Endothelial cell of umbilical vein (primary cell): Measurements from ENCODE around the gene SLC9B1. TPM values are rescaled to one million over a fixed set of nuclear protein-coding genes. Genes with fewer than 3 reads are reported as not detected.

Experiments used
- BruUV-seq: library from RNA; stranded (reverse); fragments of 400-500 nt; replicated peaks from 2 replicates; lab custom pipeline; 2021; lab: Mats Ljungman, UMichigan
- CTCF ChIA-PET: fragments of 300-600, 350-600 bp; sonication (Branson Sonifier 250); formaldehyde crosslinking; loops from one replicate; lab custom pipeline; 2021; ENCODE audit warnings: antibody characterized with exemption, inconsistent platforms; lab: Charles Lee
- POLR2A ChIA-PET: fragments of 300-600, 350-600 bp; sonication (Branson Sonifier 250); formaldehyde crosslinking; loops from one replicate; lab custom pipeline; 2021; ENCODE audit warnings: antibody characterized with exemption, inconsistent platforms; lab: Charles Lee
- DNase-seq: peaks from one replicate; pipeline ENCODE4 v3.0.0-alpha.2; 2011; ENCODE audit warnings: low read depth, low spot score
- FAIRE-seq: peaks from 2 replicates; lab custom pipeline; 2011; peaks lifted over from hg19 to GRCh38; lab: Jason Lieb, UNC
- H2AFZ ChIP-seq: 2 replicates; pipeline ENCODE4 v1.6.0; 2012; ENCODE audit warnings: low read depth, low read length, control low read depth, inconsistent platforms
- H3K27ac ChIP-seq: 2 replicates; pipeline ENCODE4 v1.5.1; 2011; ENCODE audit warnings: low read depth, mild to moderate bottlenecking, control low read depth, low read length, moderate library complexity; ENCODE audit not compliant: insufficient read depth
- H3K27me3 ChIP-seq, 2 experiments: 2 replicates each; pipeline versions ENCODE4 v1.6.0 to v1.6.1; 2011; ENCODE audit warnings: low read length in 2 of 2, mixed read lengths in 1 of 2; ENCODE audit not compliant: control insufficient read depth in 2 of 2, insufficient read depth in 2 of 2
- H3K36me3 ChIP-seq, 2 experiments: 2 replicates in 1 of 2; 3 replicates in 1 of 2; pipeline ENCODE4 v1.5.1; 2011; ENCODE audit warnings: low read length in 2 of 2, mild to moderate bottlenecking in 1 of 2, moderate library complexity in 1 of 2; ENCODE audit not compliant: control insufficient read depth in 2 of 2, insufficient read depth in 2 of 2; ENCODE audit errors: extremely low read depth in 1 of 2
- H3K4me1 ChIP-seq: 3 replicates; pipeline ENCODE4 v1.5.1; 2011; ENCODE audit warnings: mild to moderate bottlenecking, low read length; ENCODE audit not compliant: control insufficient read depth, insufficient read depth; ENCODE audit errors: extremely low read depth
- H3K4me2 ChIP-seq: 2 replicates; pipeline ENCODE4 v1.6.1; 2011; ENCODE audit warnings: low read length, control low read depth, mixed read lengths; ENCODE audit not compliant: insufficient read depth
- H3K4me3 ChIP-seq, 3 experiments: fragments of 200-600 bp in 1 of 3; sonication (generic), shearing (Covaris generic) in 1 of 3; replicated peaks in 1 of 3; 2 replicates each; pipeline ENCODE4 v1.5.1; 2011 to 2016; ENCODE audit warnings: control low read depth in 3 of 3, low read length in 3 of 3, mild to moderate bottlenecking in 2 of 3, inconsistent platforms in 1 of 3, low read depth in 1 of 3, moderate library complexity in 1 of 3; ENCODE audit not compliant: insufficient read depth in 1 of 3
- H3K79me2 ChIP-seq: 2 replicates; pipeline ENCODE4 v1.6.0; 2012; ENCODE audit warnings: low read length, inconsistent platforms; ENCODE audit not compliant: control insufficient read depth, insufficient read depth
- H3K9ac ChIP-seq: replicated peaks from 2 replicates; pipeline ENCODE3; 2011; ENCODE audit warnings: low read length, control low read depth; ENCODE audit not compliant: insufficient read depth; ENCODE audit errors: extremely low read depth
- H3K9me1 ChIP-seq: replicated peaks from 3 replicates; pipeline ENCODE4 v1.6.0; 2011; ENCODE audit warnings: mild to moderate bottlenecking, low read length; ENCODE audit not compliant: control insufficient read depth, insufficient read depth; ENCODE audit errors: extremely low read depth
- H3K9me3 ChIP-seq: replicated peaks from 2 replicates; pipeline ENCODE4 v1.5.1; 2012; ENCODE audit warnings: low read length, inconsistent platforms; ENCODE audit not compliant: control insufficient read depth, insufficient read depth
- H4K20me1 ChIP-seq: replicated peaks from 2 replicates; pipeline ENCODE3; 2011; ENCODE audit warnings: mild to moderate bottlenecking, low read length; ENCODE audit not compliant: control insufficient read depth, insufficient read depth; ENCODE audit errors: extremely low read depth
- CTCF ChIP-seq, 2 donors: IDR thresholded peaks; 1 replicate in 1 of 2; 2 replicates in 1 of 2; pipeline ENCODE4 v1.5.1; 2011; ENCODE audit warnings: low read length in 2 of 2, mild to moderate bottlenecking in 2 of 2, moderate library complexity in 2 of 2, control low read depth in 1 of 2, inconsistent platforms in 1 of 2, low read depth in 1 of 2; ENCODE audit not compliant: insufficient read depth in 1 of 2; ENCODE audit errors: extremely low read depth in 1 of 2
- EZH2 ChIP-seq: IDR thresholded peaks from 2 replicates; pipeline ENCODE4 v1.6.1; 2012; ENCODE audit warnings: borderline replicate concordance, low read depth, mild to moderate bottlenecking, moderate library complexity, low read length, inconsistent platforms; ENCODE audit not compliant: severe bottlenecking
- FOS ChIP-seq: IDR thresholded peaks from 2 replicates; pipeline ENCODE4 v1.6.1; 2011; ENCODE audit warnings: mild to moderate bottlenecking, low read length, moderate library complexity, borderline replicate concordance; ENCODE audit not compliant: insufficient read depth
- GATA2 ChIP-seq: IDR thresholded peaks from 2 replicates; pipeline ENCODE4 v1.7.0; 2011; ENCODE audit warnings: low read depth, mild to moderate bottlenecking, moderate library complexity, mixed read lengths, low read length; ENCODE audit not compliant: insufficient read length, insufficient read depth
- JUN ChIP-seq: IDR thresholded peaks from 2 replicates; pipeline ENCODE4 v1.6.1; 2011; ENCODE audit warnings: borderline replicate concordance, low read depth; ENCODE audit not compliant: insufficient read length, insufficient read depth
- MAX ChIP-seq: IDR thresholded peaks from 2 replicates; pipeline ENCODE4 v1.6.1; 2011; ENCODE audit not compliant: insufficient read depth, insufficient read length
- MYC ChIP-seq: IDR thresholded peaks from one replicate; pipeline ENCODE4 v1.6.1; 2011; ENCODE audit warnings: mild to moderate bottlenecking, low read depth, low read length
- POLR2A ChIP-seq: IDR thresholded peaks from 2 replicates; pipeline ENCODE4 v1.6.1; 2012; ENCODE audit warnings: low read depth, mild to moderate bottlenecking, control low read depth, low read length
- POLR2AphosphoS5 ChIP-seq: IDR thresholded peaks from 2 replicates; pipeline ENCODE4 v1.6.1; 2012; ENCODE audit warnings: low read depth, mild to moderate bottlenecking, control low read depth, low read length, moderate library complexity; ENCODE audit not compliant: insufficient read depth
- dilution Hi-C: fragments of 300-500 bp; cut with MboI; formaldehyde crosslinking; loops from one replicate; pipeline ENCODE4 v1.15.0; 2019; ENCODE audit warnings: low sequenced_read_pairs; ENCODE audit not compliant: extremely low pct_ligation_motif_present
- intact Hi-C: fragments of 100-400 bp; cut with micrococcal nuclease; formaldehyde crosslinking; loops from one replicate; pipeline ENCODE4 v1.10.0; 2022
- polyA plus RNA-seq, 4 experiments: library from polyadenylated mRNA; depleted of rRNA in 3 of 4; stranded (reverse) in 3 of 4; unstranded in 1 of 4; fragments of >200 nt; gene quantifications; 2 replicates each; pipeline versions ENCODE4 v1.2.1 to v1.2.3, GENCODE V29; 2011 to 2012; ENCODE audit warnings: missing spikeins in 1 of 4
- total RNA-seq: library from RNA; stranded (reverse); gene quantifications from 2 replicates; pipeline ENCODE4 v1.2.3, GENCODE V29; 2021

The SLC9B1 gene
- total and polyA plus RNA-seq, 2 donors (not counting 3 experiments of a cell fraction or from before 2014, with no cell fraction given), result 0.19 to 0.49 TPM

DNA sequence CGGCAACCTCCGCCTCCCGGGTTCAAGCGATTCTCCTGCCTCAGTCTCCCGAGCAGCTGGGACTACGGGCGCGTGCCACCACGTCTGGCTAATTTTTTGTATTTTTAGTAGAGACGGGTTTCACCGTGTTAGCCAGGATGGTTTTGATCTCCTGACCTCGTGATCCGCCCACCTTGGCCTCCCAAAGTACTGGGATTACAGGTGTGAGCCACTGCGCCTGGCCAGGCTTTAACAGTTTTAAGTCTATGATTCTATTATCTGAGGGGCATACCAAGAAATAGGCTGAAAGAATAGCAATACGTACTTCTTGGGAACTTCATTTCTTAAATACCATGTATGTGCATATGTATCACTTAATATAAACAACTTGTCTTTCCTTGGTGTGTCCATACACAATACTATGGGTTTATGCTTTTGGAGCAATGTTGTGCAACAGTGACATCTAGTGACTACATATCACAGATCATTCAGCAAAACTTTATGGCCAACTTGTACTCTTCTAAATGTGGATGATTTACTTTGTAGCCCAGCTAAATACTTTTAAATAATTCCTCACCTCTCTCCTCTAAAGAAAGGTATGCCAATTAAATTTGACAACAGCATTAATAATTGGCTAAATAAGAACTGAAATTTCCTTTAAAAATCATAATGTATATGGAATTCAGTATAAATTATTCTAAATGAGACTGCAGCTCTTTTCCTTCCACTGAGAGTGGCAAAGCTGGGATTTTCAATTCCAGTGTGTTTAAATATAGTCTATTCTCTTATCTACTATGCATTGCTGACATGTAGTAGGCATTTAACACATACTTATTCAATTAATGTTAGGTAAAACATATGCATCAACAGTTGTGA is 10.4 kb downstream of the SLC9B1 start:
- POLR2A ChIA-PET, result interaction anchor here (0.8 kb wide), 1 partner anchor 181 kb away, joined by 3 read pairs; no protein-coding TSS in a partner anchor
- Histone ChIP-seq H3K9me3 (no peaks in the 10 kb centered on the region), H3K27ac (no peak overlapping the region), H3K4me2 (no peak overlapping the region), H3K36me3 (no peaks in the 10 kb centered on the region), H3K4me3 (no peak overlapping the region), H3K79me2 (no peaks in the 10 kb centered on the region), H3K4me1 (no peaks in the 10 kb centered on the region), H3K9me1 (no peaks in the 10 kb centered on the region), H2AFZ (no peak overlapping the region), H4K20me1 (no peaks in the 10 kb centered on the region), H3K27me3 (peaks cover 2% of the 10 kb centered on the region in 2 experiments), H3K9ac (no peak overlapping the region)
- CTCF ChIA-PET, result interaction anchor here (0.6 to 3.5 kb wide), 20 partner anchors 9 to 589 kb away, joined by 3 to 116 read pairs (median 5); partner anchors contain the start of genes NFKB1 and UBE2D3
- no TSS peak for BruUV-seq
- intact Hi-C loops, result loop anchor here (1.0 to 2.0 kb wide), 5 partner anchors 389 to 664 kb away; partner anchors contain the start of genes NFKB1 and SLC39A8
- peak; percentile 49 to 51 for TF ChIP-seq CTCF (IDR thresholded peaks at IDR 0.05; ENCODE audit: extremely low read depth in 1 of 2, insufficient read depth in 1 of 2, low read depth in 1 of 2, low read length in 2 of 2)
- TF ChIP-seq POLR2A, result no peak
- FAIRE-seq (peak; percentile 88), DNase-seq (peak; percentile 76)
- dilution Hi-C loops, result no loop called here

DNA sequence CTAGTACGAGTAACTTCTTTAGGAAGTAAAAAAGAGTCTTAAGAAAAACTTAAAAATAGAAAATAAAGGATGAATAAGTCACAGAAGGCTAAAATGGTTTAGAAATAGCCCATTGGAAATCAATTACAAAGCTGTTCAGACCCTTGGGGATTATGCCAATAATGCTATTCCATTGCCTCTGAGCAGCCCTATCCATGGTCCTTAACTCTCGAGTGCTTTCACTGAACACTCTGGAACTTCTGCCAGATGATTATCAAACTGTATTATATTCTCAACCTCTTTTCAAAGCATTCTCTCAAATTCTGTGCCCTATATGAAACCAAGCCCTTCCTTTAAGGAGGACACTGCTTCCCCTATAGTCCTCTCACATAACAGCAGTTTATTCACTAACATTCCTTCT is 17.0 kb downstream of the SLC9B1 start:
- Histone ChIP-seq H3K79me2 (no peaks in the 10 kb centered on the region), H3K27me3 (peaks cover 2 to 3% of the 10 kb centered on the region in 2 experiments), H3K27ac (no peak overlapping the region), H3K4me3 (no peak overlapping the region), H3K9ac (no peak overlapping the region), H3K9me3 (no peaks in the 10 kb centered on the region), H3K4me1 (no peaks in the 10 kb centered on the region), H4K20me1 (no peaks in the 10 kb centered on the region), H3K36me3 (no peaks in the 10 kb centered on the region), H2AFZ (no peak overlapping the region), H3K9me1 (no peaks in the 10 kb centered on the region), H3K4me2 (no peak overlapping the region)
- POLR2A ChIA-PET, result no interaction called here
- peak; percentile 27 for DNase-seq
- BruUV-seq, result no TSS peak
- FAIRE-seq, result peak; percentile 37
- intact Hi-C loops (no loop called here), dilution Hi-C loops (no loop called here)
- TF ChIP-seq CTCF (IDR thresholded peaks at IDR 0.05; ENCODE audit: extremely low read depth in 1 of 2, insufficient read depth in 1 of 2, low read depth in 1 of 2, low read length in 2 of 2), result no peak
- no peak for TF ChIP-seq GATA2
- TF ChIP-seq FOS, result no peak
- no peak for TF ChIP-seq POLR2AphosphoS5
- no peak for TF ChIP-seq MAX
- TF ChIP-seq MYC, result no peak
- TF ChIP-seq POLR2A, result no peak
- TF ChIP-seq EZH2, result no peak
- TF ChIP-seq JUN, result no peak
- CTCF ChIA-PET, result interaction anchor here (1.1 kb wide), 1 partner anchor 382 kb away, joined by 4 read pairs; no protein-coding TSS in a partner anchor
